ENCODE measurements around the gene TMEM273. TPM values are rescaled to one million over a fixed set of nuclear protein-coding genes. Genes with fewer than 3 reads are reported as not detected.

TMEM273 gene
- total and polyA plus RNA-seq, 2 of the 4 experiments (the other 2 are of a cell fraction), result not detected

DNA sequence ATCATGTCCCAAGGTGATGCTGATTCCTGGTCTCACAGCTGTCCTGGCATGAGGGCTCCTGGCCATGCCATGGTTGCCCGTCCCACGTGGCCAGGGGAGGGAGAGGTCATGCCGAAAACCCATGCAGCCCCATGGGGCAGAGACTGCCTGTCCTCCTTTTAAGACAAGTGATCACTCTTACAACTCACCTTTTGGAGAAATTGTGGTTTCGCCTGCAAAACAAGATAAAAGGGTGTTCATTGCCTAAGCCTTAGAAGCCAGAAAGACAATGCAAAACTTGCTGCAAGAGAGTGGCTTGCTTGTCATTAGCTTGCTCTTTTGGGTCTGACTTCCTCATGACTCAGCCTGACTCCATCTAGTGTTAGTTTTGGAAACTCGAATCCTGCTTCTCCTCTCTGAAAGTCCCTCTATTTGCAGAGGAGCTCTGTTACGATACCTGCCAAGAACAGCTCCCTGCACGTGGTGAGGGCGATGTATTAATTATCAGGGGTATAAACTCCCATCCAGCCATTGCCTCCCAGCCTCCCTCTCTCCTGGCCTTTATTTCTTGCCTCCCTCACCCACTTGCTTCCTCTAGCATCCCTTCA lies 26.7 kb downstream of the TMEM273 start:
- WGBS, 2 experiments (ENCODE audit: extremely low coverage in 2 of 2, insufficient read length in 1 of 2), result no CpG with 5 or more reads among the region's 8 CpGs
- no peak overlapping the region for H2BK5ac ChIP-seq (ENCODE audit: low read depth, low read length, poor library complexity, severe bottlenecking)
- dilution Hi-C loops (cut with HindIII; ENCODE audit: low sequenced_read_pairs, unreplicated experiment) (no loop called here), intact Hi-C loops (cut with micrococcal nuclease) (loop anchor here (5.0 to 10.0 kb wide), 2 partner anchors 353 to 504 kb away; no protein-coding TSS in a partner anchor), in situ Hi-C loops (cut with MboI; ENCODE audit: low sequenced_read_pairs) (no loop called here)
- H4K91ac ChIP-seq (ENCODE audit: insufficient read depth, low read depth, low read length), result peak overlapping the region; percentile 62
- POLR2A ChIA-PET (ENCODE audit: unreplicated experiment), result no interaction called here
- peaks cover 13% of the 10 kb centered on the region for H3K4me1 ChIP-seq (ENCODE audit: control insufficient read depth, insufficient read depth, low read length)
- peaks cover 17% of the 10 kb centered on the region for H3K9me1 ChIP-seq (ENCODE audit: insufficient read depth, low read length)
- peak overlapping the region; percentile 58; the same call in 1 of the 2 replicates for H3K18ac ChIP-seq (ENCODE audit: low read depth, low read length)
- CTCF ChIA-PET, result interaction anchor here (0.6 to 1.5 kb wide), 10 partner anchors 9 to 96 kb away, joined by 3 to 7 read pairs (median 3); no protein-coding TSS in a partner anchor
- peak overlapping the region; percentile 46 for H4K5ac ChIP-seq (ENCODE audit: low read depth, low read length)
- H2AK5ac ChIP-seq (ENCODE audit: low read depth, low read length), result peak overlapping the region; percentile 62
- H3K36me3 ChIP-seq (ENCODE audit: control insufficient read depth, insufficient read depth, low read length), result no peaks in the 10 kb centered on the region
- no TSS peak for BruUV-seq (replicated peaks)
- no peaks in the 10 kb centered on the region for H3K9me3 ChIP-seq (ENCODE audit: control insufficient read depth, insufficient read depth, low read length)
- peak overlapping the region; percentile 70; the same call in 1 of the 2 replicates for H2BK20ac ChIP-seq (ENCODE audit: low read depth, low read length)
- H3K9ac ChIP-seq (ENCODE audit: low read depth, low read length), result no peak overlapping the region
- no peaks in the 10 kb centered on the region for H4K20me1 ChIP-seq (ENCODE audit: insufficient read depth, low read length)
- H3K79me1 ChIP-seq (ENCODE audit: low read depth in 1 of 2, low read length in 2 of 2), result no peaks in the 10 kb centered on the region
- no peaks in the 10 kb centered on the region for H3K27me3 ChIP-seq (ENCODE audit: control insufficient read depth, insufficient read depth, low read length)
- H2BK120ac ChIP-seq (ENCODE audit: low read depth, low read length), result peak overlapping the region; percentile 55
- H2AK9ac ChIP-seq (replicated peaks; ENCODE audit: low read depth, low read length, poor library complexity), result no peak overlapping the region
- peak overlapping the region; percentile 49 for H2AFZ ChIP-seq (replicated peaks; ENCODE audit: low read length, poor library complexity)
- peak overlapping the region; percentile 69 for H3K4ac ChIP-seq (ENCODE audit: low read depth, low read length)
- H4K8ac ChIP-seq (ENCODE audit: low read depth in 2 of 2, low read length in 2 of 2), result peak overlapping the region in 1 of 2 experiments; percentile 22; a peak in 1 of 4 replicates
- no peak overlapping the region for H3K56ac ChIP-seq (ENCODE audit: extremely low read depth, insufficient read depth, low read length)
- H3K27ac ChIP-seq (ENCODE audit: insufficient read depth, low read length), result no peak overlapping the region; the same call in 1 of the 2 replicates
- ATAC-seq (ENCODE audit: low read depth) (peak; percentile 76), DNase-seq (peak; percentile 83)
- peak overlapping the region; percentile 40 for H3K14ac ChIP-seq (replicated peaks; ENCODE audit: low read depth, low read length)
- no peak overlapping the region for H3K23ac ChIP-seq (ENCODE audit: low read depth, low read length)
- peak overlapping the region; percentile 38; the same call in 1 of the 2 replicates for H3K4me2 ChIP-seq (ENCODE audit: low read depth, low read length)
- peak overlapping the region; percentile 26; the same call in 1 of the 3 replicates for H2BK15ac ChIP-seq (ENCODE audit: low read depth, low read length)
- no peak overlapping the region for H3K4me3 ChIP-seq (ENCODE audit: insufficient read depth, low read depth, low read length)
- TF ChIP-seq FOS (IDR thresholded peaks at IDR 0.05; ENCODE audit: low read depth, low read length) (0 out of 2 replicates have a peak, but pooled peaks have one; percentile 19), MXI1 (IDR thresholded peaks at IDR 0.05; ENCODE audit: borderline replicate concordance, low read depth, low read length) (no peak), CEBPB (IDR thresholded peaks at IDR 0.05; ENCODE audit: low read depth, low read length) (peak; percentile 41; the same call in 1 of the 2 replicates), BHLHE40 (IDR thresholded peaks at IDR 0.05; ENCODE audit: low read depth, low read length) (no peak), MAZ (IDR thresholded peaks at IDR 0.05; ENCODE audit: borderline replicate concordance, low read depth, low read length) (no peak), RAD21 (IDR thresholded peaks at IDR 0.05; ENCODE audit: low read length) (peak; percentile 50), CHD1 (IDR thresholded peaks at IDR 0.05; ENCODE audit: low read depth, low read length) (no peak), SMC3 (IDR thresholded peaks at IDR 0.05; ENCODE audit: low read depth, low read length) (peak; percentile 53), ELK1 (IDR thresholded peaks at IDR 0.05; ENCODE audit: borderline replicate concordance, low read depth, low read length) (no peak), NFE2L2 (IDR thresholded peaks at IDR 0.05; ENCODE audit: low read depth, low read length) (no peak), USF2 (IDR thresholded peaks at IDR 0.05; ENCODE audit: low read depth, low read length) (0 out of 2 replicates have a peak, but pooled peaks have one; percentile 24), RCOR1 (IDR thresholded peaks at IDR 0.05; ENCODE audit: insufficient replicate concordance, low read length) (no peak), MAFK (IDR thresholded peaks at IDR 0.05; ENCODE audit: low read depth, low read length) (peak; percentile 27; the same call in 1 of the 2 replicates)
- TF ChIP-seq, protein P1, sequence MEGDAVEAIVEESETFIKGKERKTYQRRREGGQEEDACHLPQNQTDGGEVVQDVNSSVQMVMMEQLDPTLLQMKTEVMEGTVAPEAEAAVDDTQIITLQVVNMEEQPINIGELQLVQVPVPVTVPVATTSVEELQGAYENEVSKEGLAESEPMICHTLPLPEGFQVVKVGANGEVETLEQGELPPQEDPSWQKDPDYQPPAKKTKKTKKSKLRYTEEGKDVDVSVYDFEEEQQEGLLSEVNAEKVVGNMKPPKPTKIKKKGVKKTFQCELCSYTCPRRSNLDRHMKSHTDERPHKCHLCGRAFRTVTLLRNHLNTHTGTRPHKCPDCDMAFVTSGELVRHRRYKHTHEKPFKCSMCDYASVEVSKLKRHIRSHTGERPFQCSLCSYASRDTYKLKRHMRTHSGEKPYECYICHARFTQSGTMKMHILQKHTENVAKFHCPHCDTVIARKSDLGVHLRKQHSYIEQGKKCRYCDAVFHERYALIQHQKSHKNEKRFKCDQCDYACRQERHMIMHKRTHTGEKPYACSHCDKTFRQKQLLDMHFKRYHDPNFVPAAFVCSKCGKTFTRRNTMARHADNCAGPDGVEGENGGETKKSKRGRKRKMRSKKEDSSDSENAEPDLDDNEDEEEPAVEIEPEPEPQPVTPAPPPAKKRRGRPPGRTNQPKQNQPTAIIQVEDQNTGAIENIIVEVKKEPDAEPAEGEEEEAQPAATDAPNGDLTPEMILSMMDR (conservative IDR thresholded peaks at IDR 0.05; ENCODE audit: low read depth, low read length), result peak; percentile 47
